OCI-LY1 (cell line): ENCODE data around the gene DVL1.

Experiments
- H2AFZ ChIP-seq: fragments of 200-600 bp; sonication (generic), shearing (Covaris generic); 2 replicates; pipeline ENCODE4 v1.6.0; 2014; ENCODE audit warnings: antibody characterized with exemption, mild to moderate bottlenecking, low read length
- H3F3A ChIP-seq: fragments of 200-600 bp; sonication (generic), shearing (Covaris generic); 2 replicates; pipeline ENCODE4 v1.6.0; 2014; ENCODE audit warnings: mild to moderate bottlenecking, antibody characterized with exemption, low read length, moderate library complexity; ENCODE audit not compliant: insufficient read depth
- H3K27ac ChIP-seq: fragments of 200-600 bp; sonication (generic); 2 replicates; pipeline ENCODE4 v1.5.1; 2014; ENCODE audit warnings: low read length, mixed run types, mild to moderate bottlenecking, low read depth; ENCODE audit not compliant: poor library complexity, severe bottlenecking
- H3K27me3 ChIP-seq: fragments of 200-600 bp; sonication (generic); 2 replicates; pipeline ENCODE4 v1.6.0; 2014; ENCODE audit warnings: antibody characterized with exemption, mild to moderate bottlenecking, low read length, moderate library complexity; ENCODE audit not compliant: insufficient read depth
- H3K36me3 ChIP-seq: fragments of 200-600 bp; sonication (generic); 2 replicates; pipeline ENCODE4 v1.6.1; 2014; ENCODE audit warnings: mild to moderate bottlenecking, antibody characterized with exemption, low read length, moderate library complexity, mixed read lengths; ENCODE audit not compliant: insufficient read depth
- H3K4me1 ChIP-seq: fragments of 200-600 bp; sonication (generic); 2 replicates; pipeline ENCODE4 v1.5.1; 2014; ENCODE audit warnings: mild to moderate bottlenecking, low read length, moderate library complexity; ENCODE audit not compliant: insufficient read depth, severe bottlenecking
- H3K4me2 ChIP-seq: fragments of 200-600 bp; sonication (generic), shearing (Covaris generic); 2 replicates; pipeline ENCODE4 v1.6.1; 2014; ENCODE audit warnings: low read length
- H3K4me3 ChIP-seq: fragments of 200-600 bp; sonication (generic); 2 replicates; pipeline ENCODE4 v1.5.1; 2014; ENCODE audit warnings: low read length, low read depth, mild to moderate bottlenecking, mixed read lengths; ENCODE audit not compliant: poor library complexity, severe bottlenecking
- H3K79me2 ChIP-seq: fragments of 200-600 bp; shearing (Covaris generic); 2 replicates; pipeline ENCODE4 v1.6.1; 2016; ENCODE audit warnings: mixed run types, low read length, mixed read lengths; ENCODE audit not compliant: insufficient read depth
- H3K9ac ChIP-seq: fragments of 200-600 bp; sonication (generic), shearing (Covaris generic); 2 replicates; pipeline ENCODE4 v1.6.1; 2014; ENCODE audit warnings: mild to moderate bottlenecking, low read length, mixed read lengths
- H3K9me2 ChIP-seq: fragments of 200-600 bp; sonication (generic), shearing (Covaris generic); 2 replicates; pipeline ENCODE4 v1.6.1; 2014; ENCODE audit warnings: low read depth, mild to moderate bottlenecking, low read length, mixed read lengths
- H3K9me3 ChIP-seq: fragments of 200-600 bp; shearing (Covaris generic); 2 replicates; pipeline ENCODE4 v1.6.1; 2014; ENCODE audit warnings: low read length, mixed read lengths
- H4K20me1 ChIP-seq: fragments of 200-600 bp; sonication (generic), shearing (Covaris generic); 2 replicates; pipeline ENCODE4 v1.6.0; 2016; ENCODE audit warnings: mild to moderate bottlenecking, low read length; ENCODE audit not compliant: insufficient read depth
- CTCF ChIP-seq: fragments of 200-600 bp; sonication (generic), shearing (Covaris generic); IDR thresholded peaks from 2 replicates; pipeline ENCODE4 v1.5.1; 2017; ENCODE audit warnings: mild to moderate bottlenecking, antibody characterized with exemption, low read length, moderate library complexity, mixed read lengths
- EZH2 ChIP-seq: fragments of 200-600 bp; sonication (generic), shearing (Covaris generic); IDR thresholded peaks from 2 replicates; pipeline ENCODE4 v1.8.0; 2017; ENCODE audit warnings: borderline replicate concordance, mixed run types, mild to moderate bottlenecking, antibody characterized with exemption, low read length, moderate library complexity, mixed read lengths

The DVL1 gene

GRCh38 chr1:1338278-1338677 lies 10.9 kb downstream of the DVL1 start:
- H2AFZ ChIP-seq = no peak overlapping the region
- no peak overlapping the region for H3K9ac ChIP-seq
- H3K4me3 ChIP-seq = no peak overlapping the region
- H3K9me3 ChIP-seq = no peaks in the 10 kb centered on the region
- H3K36me3 ChIP-seq = no peaks in the 10 kb centered on the region; the same call in 1 of the 2 replicates
- no peak overlapping the region for H3K27ac ChIP-seq
- H3K27me3 ChIP-seq = no peaks in the 10 kb centered on the region
- TF ChIP-seq EZH2 (no peak), CTCF (no peak)
- H3K4me1 ChIP-seq = no peaks in the 10 kb centered on the region
- H3F3A ChIP-seq = no peaks in the 10 kb centered on the region
- H3K9me2 ChIP-seq = no peaks in the 10 kb centered on the region
- H3K4me2 ChIP-seq = no peak overlapping the region
- no peaks in the 10 kb centered on the region for H3K79me2 ChIP-seq
- no peaks in the 10 kb centered on the region for H4K20me1 ChIP-seq

DNA sequence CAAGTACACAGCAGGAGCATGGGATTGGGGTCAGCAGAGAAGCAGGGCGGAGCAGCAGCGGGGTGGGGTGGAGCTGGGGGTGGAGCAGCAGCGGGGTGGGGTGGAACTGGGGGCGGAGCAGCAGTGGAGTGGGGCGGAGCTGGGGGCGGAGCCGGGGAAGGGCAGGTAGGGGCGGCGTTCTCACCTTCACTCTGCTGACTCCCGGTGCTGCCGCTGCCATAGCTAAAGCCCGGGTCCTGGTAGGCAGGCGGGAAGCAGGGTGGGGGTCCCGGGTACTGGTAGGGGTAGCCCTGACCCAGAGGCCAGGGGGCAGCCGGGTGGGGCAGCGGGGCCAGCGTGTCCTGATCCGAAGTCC lies 11.4 kb downstream of the DVL1 start:
- Histone ChIP-seq H2AFZ (no peak overlapping the region), H3F3A (no peaks in the 10 kb centered on the region), H3K36me3 (no peaks in the 10 kb centered on the region; the same call in 1 of the 2 replicates), H3K4me1 (no peaks in the 10 kb centered on the region), H4K20me1 (no peaks in the 10 kb centered on the region), H3K4me3 (no peak overlapping the region), H3K9ac (no peak overlapping the region), H3K27me3 (no peaks in the 10 kb centered on the region), H3K27ac (no peak overlapping the region), H3K79me2 (no peaks in the 10 kb centered on the region), H3K9me2 (no peaks in the 10 kb centered on the region), H3K9me3 (no peaks in the 10 kb centered on the region), H3K4me2 (no peak overlapping the region)
- TF ChIP-seq EZH2 (no peak), CTCF (no peak)

GRCh38 chr1:1336931-1337792 lies 12.1 kb downstream of the DVL1 start:
- Histone ChIP-seq H4K20me1 (no peaks in the 10 kb centered on the region), H3K36me3 (no peaks in the 10 kb centered on the region; the same call in 1 of the 2 replicates), H3K4me1 (no peaks in the 10 kb centered on the region), H3K27ac (no peak overlapping the region), H3K9me2 (no peaks in the 10 kb centered on the region), H2AFZ (no peak overlapping the region), H3K4me2 (no peak overlapping the region), H3K9ac (no peak overlapping the region), H3K79me2 (no peaks in the 10 kb centered on the region), H3K9me3 (no peaks in the 10 kb centered on the region), H3F3A (no peaks in the 10 kb centered on the region), H3K4me3 (no peak overlapping the region), H3K27me3 (no peaks in the 10 kb centered on the region)
- TF ChIP-seq EZH2 = no peak
- TF ChIP-seq CTCF = no peak
